IMR-90 (cell line): ENCODE data around the gene EZR. TPM values are rescaled to one million over a fixed set of nuclear protein-coding genes. Genes with fewer than 3 reads are reported as not detected.

Experiments used
- ATAC-seq: fragments of 200-7000 bp; cut with Tn5 transposase; 2 replicates; pipeline ENCODE4 v1.9.1; 2020; ENCODE audit warnings: low read depth, mild to moderate bottlenecking, moderate library complexity
- BruUV-seq: library from RNA; stranded (reverse); fragments of 400-500 nt; replicated peaks from 2 replicates; lab custom pipeline; 2021; lab: Mats Ljungman, UMichigan
- CTCF ChIA-PET: fragments of 300-600 bp; formaldehyde crosslinking; extraction: SDS; loops from one replicate; lab custom pipeline; 2021; ENCODE audit warnings: antibody characterized with exemption; lab: Yijun Ruan, JAX
- POLR2A ChIA-PET: fragments of 300-600 bp; sonication (Branson Sonifier 250); formaldehyde crosslinking; loops from one replicate; lab custom pipeline; 2022; ENCODE audit warnings: antibody characterized with exemption; ENCODE audit not compliant: unreplicated experiment; lab: Charles Lee
- DNase-seq: peaks from one replicate; pipeline ENCODE4 v3.0.0; 2013
- H2AFZ ChIP-seq: replicated peaks from 2 replicates; pipeline ENCODE3; 2013; ENCODE audit warnings: low read length, mild to moderate bottlenecking; ENCODE audit not compliant: poor library complexity
- H2AK5ac ChIP-seq: 2 replicates; pipeline ENCODE4 v1.6.1; 2013; ENCODE audit warnings: low read depth, low read length, inconsistent platforms
- H2AK9ac ChIP-seq: replicated peaks from 2 replicates; pipeline ENCODE3; 2013; ENCODE audit warnings: mild to moderate bottlenecking, low read depth, low read length, moderate library complexity; ENCODE audit not compliant: poor library complexity
- H2BK120ac ChIP-seq: 2 replicates; pipeline ENCODE4 v1.6.1; 2013; ENCODE audit warnings: low read depth, low read length, inconsistent platforms
- H2BK15ac ChIP-seq: 3 replicates; pipeline ENCODE4 v1.6.1; 2013; ENCODE audit warnings: low read depth, low read length, inconsistent platforms
- H2BK20ac ChIP-seq: 2 replicates; pipeline ENCODE4 v1.6.1; 2013; ENCODE audit warnings: low read depth, mild to moderate bottlenecking, inconsistent platforms, low read length, moderate library complexity
- H2BK5ac ChIP-seq: 2 replicates; pipeline ENCODE4 v1.6.1; 2013; ENCODE audit warnings: mild to moderate bottlenecking, low read depth, low read length, inconsistent platforms; ENCODE audit not compliant: poor library complexity, severe bottlenecking
- H3K14ac ChIP-seq: replicated peaks from 2 replicates; pipeline ENCODE4 v1.6.1; 2013; ENCODE audit warnings: low read depth, low read length, inconsistent platforms
- H3K18ac ChIP-seq: 2 replicates; pipeline ENCODE4 v1.6.1; 2013; ENCODE audit warnings: low read depth, low read length, control low read depth
- H3K23ac ChIP-seq: 2 replicates; pipeline ENCODE4 v1.6.1; 2013; ENCODE audit warnings: low read depth, low read length, inconsistent platforms
- H3K27ac ChIP-seq: 2 replicates; pipeline ENCODE4 v1.5.1; 2013; ENCODE audit warnings: mild to moderate bottlenecking, control low read depth, low read length; ENCODE audit not compliant: insufficient read depth
- H3K27me3 ChIP-seq: 2 replicates; pipeline ENCODE4 v1.6.1; 2013; ENCODE audit warnings: low read length; ENCODE audit not compliant: control insufficient read depth, insufficient read depth
- H3K36me3 ChIP-seq: 2 replicates; pipeline ENCODE4 v1.6.1; 2013; ENCODE audit warnings: low read length, mixed read lengths; ENCODE audit not compliant: control insufficient read depth, insufficient read depth
- H3K4ac ChIP-seq: 2 replicates; pipeline ENCODE4 v1.6.1; 2013; ENCODE audit warnings: low read depth, low read length, inconsistent platforms
- H3K4me1 ChIP-seq: 2 replicates; pipeline ENCODE4 v1.6.1; 2013; ENCODE audit warnings: low read length, mixed read lengths; ENCODE audit not compliant: control insufficient read depth, insufficient read depth
- H3K4me2 ChIP-seq: 2 replicates; pipeline ENCODE4 v1.6.1; 2013; ENCODE audit warnings: low read depth, mild to moderate bottlenecking, control low read depth, low read length, moderate library complexity
- H3K4me3 ChIP-seq: 2 replicates; pipeline ENCODE4 v1.5.1; 2013; ENCODE audit warnings: low read depth, mild to moderate bottlenecking, control low read depth, low read length, moderate library complexity; ENCODE audit not compliant: insufficient read depth
- H3K56ac ChIP-seq: 2 replicates; pipeline ENCODE4 v1.6.1; 2013; ENCODE audit warnings: low read length, inconsistent platforms; ENCODE audit not compliant: insufficient read depth; ENCODE audit errors: extremely low read depth
- H3K79me1 ChIP-seq, 2 experiments: 2 replicates each; pipeline ENCODE4 v1.6.1; 2013; ENCODE audit warnings: low read length in 2 of 2, inconsistent platforms in 1 of 2, low read depth in 1 of 2
- H3K9ac ChIP-seq: 2 replicates; pipeline ENCODE4 v1.6.1; 2013; ENCODE audit warnings: low read depth, low read length, control low read depth
- H3K9me1 ChIP-seq: 2 replicates; pipeline ENCODE4 v1.6.1; 2013; ENCODE audit warnings: low read length, inconsistent platforms; ENCODE audit not compliant: insufficient read depth
- H3K9me3 ChIP-seq: 2 replicates; pipeline ENCODE4 v1.6.1; 2013; ENCODE audit warnings: low read length; ENCODE audit not compliant: control insufficient read depth, insufficient read depth
- H4K20me1 ChIP-seq: 2 replicates; pipeline ENCODE4 v1.6.1; 2013; ENCODE audit warnings: low read length, inconsistent platforms; ENCODE audit not compliant: insufficient read depth
- H4K5ac ChIP-seq: 2 replicates; pipeline ENCODE4 v1.6.1; 2013; ENCODE audit warnings: mild to moderate bottlenecking, low read depth, low read length, control low read depth
- H4K8ac ChIP-seq, 2 experiments: 2 replicates each; pipeline ENCODE4 v1.6.1; 2013; ENCODE audit warnings: low read depth in 2 of 2, low read length in 2 of 2, control low read depth in 1 of 2, inconsistent platforms in 1 of 2
- H4K91ac ChIP-seq: 2 replicates; pipeline ENCODE4 v1.6.1; 2013; ENCODE audit warnings: low read depth, low read length, inconsistent platforms; ENCODE audit not compliant: insufficient read depth
- CEBPB ChIP-seq: IDR thresholded peaks from 2 replicates; pipeline ENCODE4 v1.6.1; 2012; ENCODE audit warnings: low read depth, low read length, improper control_type of control experiment
- CTCF ChIP-seq: conservative IDR thresholded peaks from 2 replicates; pipeline ENCODE4 v1.5.1; 2012; ENCODE audit warnings: mild to moderate bottlenecking, low read depth, low read length, improper control_type of control experiment
- NFE2L2 ChIP-seq: fragments of 150-350 bp; IDR thresholded peaks from 2 replicates; pipeline ENCODE4 v1.6.1; 2016; ENCODE audit warnings: low read depth, mild to moderate bottlenecking, low read length
- RAD21 ChIP-seq: IDR thresholded peaks from 2 replicates; pipeline ENCODE4 v1.6.1; 2012; ENCODE audit warnings: low read length, improper control_type of control experiment
- SMC3 ChIP-seq: fragments of 150-350 bp; IDR thresholded peaks from 2 replicates; pipeline ENCODE4 v1.6.1; 2016; ENCODE audit warnings: low read depth, mild to moderate bottlenecking, antibody characterized with exemption, low read length, moderate library complexity
- WGBS, 2 experiments: methylation state at CpG; one replicate each; pipeline versions ENCODE4 v1.1.5 to v1.1.7; 2013; ENCODE audit warnings: missing lambda C conversion rate in 2 of 2; ENCODE audit not compliant: insufficient read length in 1 of 2; ENCODE audit errors: extremely low coverage in 2 of 2; 5-methylcytosine and 5-hydroxymethylcytosine counted together
- dilution Hi-C: fragments of 300-500 bp; cut with HindIII; formaldehyde crosslinking; loops from one replicate; pipeline ENCODE4 v1.14.3; 2018; ENCODE audit warnings: low sequenced_read_pairs; ENCODE audit not compliant: unreplicated experiment
- in situ Hi-C: fragments of 300-500 bp; cut with MboI; formaldehyde crosslinking; loops from 3 replicates; pipeline ENCODE4 v1.14.3; 2019; ENCODE audit warnings: low sequenced_read_pairs, inconsistent platforms, mixed read lengths
- intact Hi-C: fragments of 100-400 bp; cut with micrococcal nuclease; formaldehyde crosslinking; loops from 2 replicates; pipeline ENCODE4 v1.10.0; 2022
- polyA plus RNA-seq, 3 experiments: library from polyadenylated mRNA; depleted of rRNA; stranded (reverse); fragments of >200 nt; gene quantifications; 2 replicates each; pipeline ENCODE4 v1.2.3, GENCODE V29; 2012; ENCODE audit warnings: low replicate concordance in 1 of 3
- total RNA-seq: library from RNA; depleted of rRNA; stranded (reverse); fragments of >200 nt; gene quantifications from 2 replicates; pipeline ENCODE4 v1.2.3, GENCODE V29; 2012

Gene EZR
- total and polyA plus RNA-seq, 2 of the 4 experiments (the other 2 are of a cell fraction) = 83.8 to 145 TPM

DNA sequence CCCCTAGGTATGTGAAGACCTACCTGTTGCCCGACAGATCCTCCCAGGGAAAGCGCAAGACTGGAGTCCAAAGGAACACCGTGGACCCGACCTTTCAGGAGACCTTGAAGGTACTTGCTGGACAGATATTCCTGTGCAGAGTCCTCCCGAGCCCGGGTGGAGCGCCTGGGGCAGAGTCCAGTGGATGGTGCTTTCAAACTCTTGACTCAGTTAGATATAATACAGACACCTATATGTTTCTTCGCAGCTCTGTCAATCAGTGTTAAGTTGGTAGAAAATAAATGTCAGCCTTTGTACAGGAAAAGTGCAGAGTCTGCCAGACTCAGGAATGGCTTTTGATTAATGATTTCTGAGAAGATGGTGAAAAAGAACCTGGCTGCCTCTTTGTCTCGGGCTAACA is 67.2 kb downstream of the EZR start:
- in situ Hi-C loops (no loop called here), dilution Hi-C loops (no loop called here), intact Hi-C loops (no loop called here)
- H3K36me3 ChIP-seq = no peaks in the 10 kb centered on the region
- ChIA-PET CTCF (no interaction called here), POLR2A (no interaction called here)
- H3K23ac ChIP-seq = no peak overlapping the region
- no peak overlapping the region for H2BK120ac ChIP-seq
- H4K5ac ChIP-seq = no peak overlapping the region
- TF ChIP-seq RAD21 = no peak
- TF ChIP-seq CTCF = no peak
- TF ChIP-seq NFE2L2 = no peak
- no peak for TF ChIP-seq CEBPB
- no peak for TF ChIP-seq SMC3
- no peaks in the 10 kb centered on the region for H4K20me1 ChIP-seq
- H4K8ac ChIP-seq = no peak overlapping the region
- no peak overlapping the region for H2AK5ac ChIP-seq
- H3K9ac ChIP-seq = no peak overlapping the region
- no peaks in the 10 kb centered on the region; the same call in 1 of the 2 replicates for H3K4me1 ChIP-seq
- H3K9me1 ChIP-seq = no peaks in the 10 kb centered on the region
- no peak overlapping the region for H2AK9ac ChIP-seq
- H3K18ac ChIP-seq = no peak overlapping the region
- WGBS, 2 experiments = no CpG with 5 or more reads among the region's 9 CpGs
- ATAC-seq (no peak), DNase-seq (no peak)
- no peak overlapping the region for H2BK5ac ChIP-seq
- H2BK15ac ChIP-seq = no peak overlapping the region
- H3K56ac ChIP-seq = no peak overlapping the region
- no peak overlapping the region for H2BK20ac ChIP-seq
- no peak overlapping the region for H3K27ac ChIP-seq
- H3K79me1 ChIP-seq = no peaks in the 10 kb centered on the region
- no peak overlapping the region for H3K4ac ChIP-seq
- no peak overlapping the region for H3K4me3 ChIP-seq
- H3K14ac ChIP-seq = no peak overlapping the region
- no peaks in the 10 kb centered on the region for H3K9me3 ChIP-seq
- no peak overlapping the region for H2AFZ ChIP-seq
- no peaks in the 10 kb centered on the region for H3K27me3 ChIP-seq
- no peak overlapping the region for H3K4me2 ChIP-seq
- H4K91ac ChIP-seq = no peak overlapping the region
- BruUV-seq = no TSS peak
